ENCODE results near the gene BTF3L4.

DNA sequence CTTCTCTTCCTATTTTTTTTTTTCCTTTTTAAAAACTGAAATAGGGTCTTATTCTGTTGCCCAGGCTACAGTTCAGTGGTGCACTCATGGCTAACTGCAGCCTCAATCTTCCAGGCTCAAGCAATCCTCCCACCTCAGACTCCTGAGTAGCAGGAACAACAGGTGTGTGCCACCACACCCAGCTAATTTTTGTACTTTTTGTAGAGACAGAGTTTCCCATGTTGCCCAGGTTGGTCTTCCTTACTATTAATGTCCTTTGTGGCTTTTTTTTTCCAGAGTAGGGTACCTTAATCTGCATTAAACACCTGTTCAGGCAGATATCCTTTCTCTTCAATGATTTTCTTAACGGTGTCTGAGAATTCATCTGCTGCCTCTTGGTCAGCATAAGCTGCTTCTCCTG is 18.2 kb upstream of the BTF3L4 start:
- TF ChIP-seq, protein P1, sequence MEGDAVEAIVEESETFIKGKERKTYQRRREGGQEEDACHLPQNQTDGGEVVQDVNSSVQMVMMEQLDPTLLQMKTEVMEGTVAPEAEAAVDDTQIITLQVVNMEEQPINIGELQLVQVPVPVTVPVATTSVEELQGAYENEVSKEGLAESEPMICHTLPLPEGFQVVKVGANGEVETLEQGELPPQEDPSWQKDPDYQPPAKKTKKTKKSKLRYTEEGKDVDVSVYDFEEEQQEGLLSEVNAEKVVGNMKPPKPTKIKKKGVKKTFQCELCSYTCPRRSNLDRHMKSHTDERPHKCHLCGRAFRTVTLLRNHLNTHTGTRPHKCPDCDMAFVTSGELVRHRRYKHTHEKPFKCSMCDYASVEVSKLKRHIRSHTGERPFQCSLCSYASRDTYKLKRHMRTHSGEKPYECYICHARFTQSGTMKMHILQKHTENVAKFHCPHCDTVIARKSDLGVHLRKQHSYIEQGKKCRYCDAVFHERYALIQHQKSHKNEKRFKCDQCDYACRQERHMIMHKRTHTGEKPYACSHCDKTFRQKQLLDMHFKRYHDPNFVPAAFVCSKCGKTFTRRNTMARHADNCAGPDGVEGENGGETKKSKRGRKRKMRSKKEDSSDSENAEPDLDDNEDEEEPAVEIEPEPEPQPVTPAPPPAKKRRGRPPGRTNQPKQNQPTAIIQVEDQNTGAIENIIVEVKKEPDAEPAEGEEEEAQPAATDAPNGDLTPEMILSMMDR (conservative IDR thresholded peaks at IDR 0.05; ENCODE audit: low read depth, low read length): no peak
- TF ChIP-seq EZH2 (IDR thresholded peaks at IDR 0.05; ENCODE audit: low read length, unreplicated experiment) (no peak), EZH2phosphoT487 (IDR thresholded peaks at IDR 0.05; ENCODE audit: borderline replicate concordance, low read length) (no peak)
